GM12878 (cell line): Measurements from ENCODE around the gene LARGE1. TPM values are rescaled to one million over a fixed set of nuclear protein-coding genes. Genes with fewer than 3 reads are reported as not detected.

Source experiments
- ATAC-seq: fragments of 200-7000 bp; cut with Tn5 transposase; 3 replicates; pipeline ENCODE4 v1.9.1; 2020; ENCODE audit warnings: mild to moderate bottlenecking, moderate library complexity
- BruUV-seq: library from RNA; stranded (reverse); fragments of 400-500 nt; replicated peaks from 2 replicates; lab custom pipeline; 2021; lab: Mats Ljungman, UMichigan
- CTCF ChIA-PET: fragments of 300-600 bp; sonication (Branson Sonifier 250); formaldehyde crosslinking; extraction: SDS; loops from one replicate; lab custom pipeline; 2021; ENCODE audit warnings: inconsistent platforms; lab: Yijun Ruan, JAX
- POLR2A ChIA-PET: fragments of 350-600 bp; formaldehyde crosslinking; extraction: SDS; loops from one replicate; lab custom pipeline; 2021; ENCODE audit warnings: inconsistent platforms; lab: Charles Lee
- RAD21 ChIA-PET: fragments of 300-600 bp; sonication (Branson Sonifier 250); formaldehyde crosslinking; loops from one replicate; lab custom pipeline; 2023; ENCODE audit warnings: antibody characterized with exemption; ENCODE audit not compliant: unreplicated experiment; lab: Charles Lee
- SMC1A ChIA-PET: fragments of 300-600 bp; sonication (Branson Sonifier 250); formaldehyde crosslinking; loops from one replicate; lab custom pipeline; 2023; ENCODE audit not compliant: unreplicated experiment, uncharacterized antibody; lab: Charles Lee
- DNase-seq: peaks from one replicate; pipeline ENCODE4 v3.0.0-alpha.2; 2011; ENCODE audit warnings: low read depth, low spot score
- FAIRE-seq: peaks from 3 replicates; lab custom pipeline; 2011; peaks lifted over from hg19 to GRCh38; lab: Jason Lieb, UNC
- H2AFZ ChIP-seq: 2 replicates; pipeline ENCODE4 v1.6.0; 2011; ENCODE audit warnings: low read depth, low read length, control low read depth; ENCODE audit not compliant: control insufficient read depth
- H3K27ac ChIP-seq: 2 replicates; pipeline ENCODE4 v1.5.1; 2011; ENCODE audit warnings: control low read depth; ENCODE audit not compliant: control insufficient read depth, insufficient read depth
- H3K27me3 ChIP-seq, 2 experiments: replicated peaks in 1 of 2; 2 replicates each; pipeline versions ENCODE4 v1.6.0 to v1.6.1; 2011; ENCODE audit warnings: low read length in 1 of 2; ENCODE audit not compliant: control insufficient read depth in 2 of 2, insufficient read depth in 2 of 2
- H3K36me3 ChIP-seq, 2 experiments: 2 replicates each; pipeline ENCODE4 v1.5.1; 2011; ENCODE audit warnings: low read length in 1 of 2; ENCODE audit not compliant: control insufficient read depth in 2 of 2, insufficient read depth in 2 of 2
- H3K4me1 ChIP-seq: 2 replicates; pipeline ENCODE4 v1.6.1; 2011; ENCODE audit warnings: mild to moderate bottlenecking, low read length, moderate library complexity, mixed read lengths; ENCODE audit not compliant: control insufficient read depth, insufficient read depth
- H3K4me2 ChIP-seq: 2 replicates; pipeline ENCODE4 v1.6.0; 2011; ENCODE audit warnings: control low read depth; ENCODE audit not compliant: control insufficient read depth, insufficient read depth
- H3K4me3 ChIP-seq: fragments of 200-600 bp; sonication (generic); 2 replicates; pipeline ENCODE4 v1.5.1; 2016
- H3K79me2 ChIP-seq: 2 replicates; pipeline ENCODE4 v1.6.0; 2011; ENCODE audit warnings: low read length; ENCODE audit not compliant: control insufficient read depth, insufficient read depth
- H3K9ac ChIP-seq: 2 replicates; pipeline ENCODE4 v1.8.0; 2011; ENCODE audit warnings: low read length, control low read depth, mixed read lengths; ENCODE audit not compliant: control insufficient read depth, insufficient read depth
- H3K9me3 ChIP-seq: replicated peaks from 3 replicates; pipeline ENCODE4 v1.5.1; 2011; ENCODE audit warnings: mild to moderate bottlenecking, low read length; ENCODE audit not compliant: control insufficient read depth, insufficient read depth
- H4K20me1 ChIP-seq: 2 replicates; pipeline ENCODE4 v1.6.0; 2011; ENCODE audit not compliant: control insufficient read depth, insufficient read depth
- CBX3 ChIP-seq: fragments of 200-600 bp; sonication (generic); IDR thresholded peaks from 2 replicates; pipeline ENCODE4 v1.6.1; 2016; ENCODE audit warnings: low read depth, borderline replicate concordance
- CHD1 ChIP-seq: IDR thresholded peaks from 2 replicates; pipeline ENCODE4 v1.6.1; 2012; ENCODE audit warnings: low read depth, low read length, improper control_type of control experiment
- EGR1 ChIP-seq, 2 experiments: IDR thresholded peaks; 1 replicate in 1 of 2; 2 replicates in 1 of 2; pipeline ENCODE4 v1.6.1; 2011 to 2012; ENCODE audit warnings: low read depth in 2 of 2, low read length in 2 of 2, borderline replicate concordance in 1 of 2, mild to moderate bottlenecking in 1 of 2, moderate library complexity in 1 of 2
- EP300 ChIP-seq, 2 experiments: fragments of 150-350 bp in 1 of 2; IDR thresholded peaks; 2 replicates each; pipeline ENCODE4 v1.6.1; 2011 to 2012; ENCODE audit warnings: low read depth in 2 of 2, low read length in 2 of 2, borderline replicate concordance in 1 of 2, improper control_type of control experiment in 1 of 2, inconsistent platforms in 1 of 2; ENCODE audit not compliant: control insufficient read depth in 1 of 2
- IKZF2 ChIP-seq, 2 experiments: fragments of 450-650 bp; IDR thresholded peaks; 2 replicates each; pipeline ENCODE4 v1.6.1; 2017; ENCODE audit warnings: mild to moderate bottlenecking in 2 of 2, moderate library complexity in 2 of 2
- NR2F1 ChIP-seq: fragments of 450-650 bp; conservative IDR thresholded peaks from 2 replicates; pipeline ENCODE4 v1.6.1; 2017; ENCODE audit warnings: mild to moderate bottlenecking
- TARDBP ChIP-seq: IDR thresholded peaks from 2 replicates; pipeline ENCODE4 v1.6.1; 2016; ENCODE audit warnings: borderline replicate concordance
- WGBS: methylation state at CpG from one replicate; pipeline ENCODE4 v1.1.6; 2016; ENCODE audit warnings: low lambda C conversion rate; ENCODE audit not compliant: insufficient replicate concordance, insufficient coverage; ENCODE audit errors: missing lambda C conversion rate; 5-methylcytosine and 5-hydroxymethylcytosine counted together
- in situ Hi-C: fragments of 300-500 bp; cut with MboI; formaldehyde crosslinking; loops from 9 replicates; pipeline ENCODE4 v1.14.3; 2018; ENCODE audit warnings: mixed read lengths
- intact Hi-C: fragments of 100-400 bp; cut with micrococcal nuclease; formaldehyde crosslinking; loops from one replicate; pipeline ENCODE4 v1.14.2; 2022; ENCODE audit not compliant: unreplicated experiment
- polyA plus RNA-seq, 11 experiments: library from polyadenylated mRNA; depleted of rRNA in 4 of 11; unstranded in 6 of 11; stranded (reverse) in 5 of 11; fragments of >200 nt; fragmentation: Nextera tagmentation in 4 of 11; fragmentation: Illumina TruSeq in 1 of 11; extraction: Ambion mirVana in 4 of 11; extraction: Trizol in 1 of 11; gene quantifications; 1 replicate in 1 of 11; 2 replicates in 10 of 11; pipeline versions ENCODE4 v1.2.1 to v1.2.3, GENCODE V29; 2011 to 2016; ENCODE audit warnings: inconsistent platforms in 2 of 11, missing spikeins in 2 of 11, low read depth in 1 of 11
- total RNA-seq, 4 experiments: library from RNA; depleted of rRNA in 3 of 4; stranded (reverse); fragments of >200 nt in 3 of 4; fragmentation: Illumina TruSeq in 1 of 4; extraction: Trizol in 1 of 4; gene quantifications; 2 replicates each; pipeline versions ENCODE4 v1.2.1 to v1.2.3, GENCODE V29; 2013 to 2021
- TF ChIP-seq, protein P1 (sequence below): fragments of 450-650 bp; formaldehyde crosslinking; IDR thresholded peaks from 2 replicates; pipeline ENCODE4 v1.5.0; 2022; ENCODE audit warnings: mild to moderate bottlenecking, missing genetic modification characterization
- TF ChIP-seq, protein P2 (sequence below): IDR thresholded peaks from 2 replicates; pipeline ENCODE4 v1.6.1; 2011; ENCODE audit warnings: borderline replicate concordance, low read depth, mild to moderate bottlenecking, moderate library complexity, mixed read lengths, low read length; ENCODE audit not compliant: insufficient read depth; ENCODE audit errors: extremely low read length
- TF ChIP-seq, protein P3 (sequence below): IDR thresholded peaks from 2 replicates; pipeline ENCODE4 v1.6.1; 2012; ENCODE audit warnings: low read depth, low read length, improper control_type of control experiment
- TF ChIP-seq, protein P4 (sequence below): fragments of 150-350 bp; IDR thresholded peaks from 2 replicates; pipeline ENCODE4 v1.6.1; 2014; ENCODE audit warnings: mild to moderate bottlenecking, low read depth, low read length

Gene LARGE1
- total and polyA plus RNA-seq, 10 of the 15 experiments (the other 5 are each of a cell fraction or from before 2014, with no cell fraction given): 3.2 to 41.4 (median 17.3) TPM

DNA sequence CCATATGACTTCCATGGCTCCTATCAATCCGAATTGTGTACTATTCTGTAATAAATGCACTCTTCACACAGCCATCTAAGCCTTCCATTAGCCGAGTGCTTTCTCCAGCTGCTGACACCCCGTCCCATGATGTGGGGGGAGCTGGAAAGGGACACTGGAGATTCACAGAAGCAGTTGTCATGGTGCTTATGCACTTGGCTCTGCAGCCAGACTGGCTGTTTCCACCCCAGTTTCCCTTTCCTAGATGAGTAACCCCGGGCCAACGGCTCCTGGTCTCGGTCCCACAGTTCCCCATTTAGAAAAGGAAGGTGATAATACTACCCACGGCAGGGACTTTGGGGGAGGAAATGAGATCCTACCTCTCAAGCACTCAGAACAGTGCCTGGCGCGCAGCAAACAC, 617.2 kb downstream of the LARGE1 start:
- BruUV-seq: no TSS peak
- POLR2A ChIA-PET: no interaction called here

More for the DNA sequence above, 617.2 kb downstream of the LARGE1 start:
- Histone ChIP-seq H3K4me1 (peaks cover 47% of the 10 kb centered on the region), H3K36me3 (peaks cover 0 to 3% of the 10 kb centered on the region in 2 experiments; a peak in 1 of 4 replicates), H3K9me3 (no peaks in the 10 kb centered on the region), H3K4me2 (no peak overlapping the region), H3K27ac (no peak overlapping the region), H2AFZ (no peak overlapping the region), H3K79me2 (no peaks in the 10 kb centered on the region), H4K20me1 (no peaks in the 10 kb centered on the region), H3K27me3 (no peaks in the 10 kb centered on the region), H3K4me3 (no peak overlapping the region), H3K9ac (no peak overlapping the region)
- intact Hi-C loops: loop anchor here (2.0 to 10.0 kb wide), 4 partner anchors 84 to 1112 kb away; no protein-coding TSS in a partner anchor
- in situ Hi-C loops: loop anchor here (5.0 to 10.0 kb wide), 4 partner anchors 214 to 1842 kb away; no protein-coding TSS in a partner anchor
- ChIA-PET CTCF (interaction anchor here (0.8 to 9.9 kb wide), 21 partner anchors 8 to 808 kb away, joined by 3 to 157 read pairs (median 7); no protein-coding TSS in a partner anchor), RAD21 (interaction anchor here (1.0 to 6.4 kb wide), 11 partner anchors 23 to 1721 kb away, joined by 3 to 167 read pairs (median 5); no protein-coding TSS in a partner anchor), SMC1A (interaction anchor here (0.7 to 7.5 kb wide), 21 partner anchors 11 to 1720 kb away, joined by 3 to 156 read pairs (median 4); no protein-coding TSS in a partner anchor)
- no peak for FAIRE-seq
- WGBS: 70% methylated on average over 9 of the region's 9 CpGs
- no peak for ATAC-seq
- DNase-seq: no peak
- no peak for TF ChIP-seq IKZF2 (IDR thresholded peaks at IDR 0.05)
- TF ChIP-seq CBX3: no peak
- no peak for TF ChIP-seq EP300 (IDR thresholded peaks at IDR 0.05; ENCODE audit: borderline replicate concordance in 1 of 2, control insufficient read depth in 1 of 2, low read depth in 2 of 2, low read length in 2 of 2)
- TF ChIP-seq, protein P1, sequence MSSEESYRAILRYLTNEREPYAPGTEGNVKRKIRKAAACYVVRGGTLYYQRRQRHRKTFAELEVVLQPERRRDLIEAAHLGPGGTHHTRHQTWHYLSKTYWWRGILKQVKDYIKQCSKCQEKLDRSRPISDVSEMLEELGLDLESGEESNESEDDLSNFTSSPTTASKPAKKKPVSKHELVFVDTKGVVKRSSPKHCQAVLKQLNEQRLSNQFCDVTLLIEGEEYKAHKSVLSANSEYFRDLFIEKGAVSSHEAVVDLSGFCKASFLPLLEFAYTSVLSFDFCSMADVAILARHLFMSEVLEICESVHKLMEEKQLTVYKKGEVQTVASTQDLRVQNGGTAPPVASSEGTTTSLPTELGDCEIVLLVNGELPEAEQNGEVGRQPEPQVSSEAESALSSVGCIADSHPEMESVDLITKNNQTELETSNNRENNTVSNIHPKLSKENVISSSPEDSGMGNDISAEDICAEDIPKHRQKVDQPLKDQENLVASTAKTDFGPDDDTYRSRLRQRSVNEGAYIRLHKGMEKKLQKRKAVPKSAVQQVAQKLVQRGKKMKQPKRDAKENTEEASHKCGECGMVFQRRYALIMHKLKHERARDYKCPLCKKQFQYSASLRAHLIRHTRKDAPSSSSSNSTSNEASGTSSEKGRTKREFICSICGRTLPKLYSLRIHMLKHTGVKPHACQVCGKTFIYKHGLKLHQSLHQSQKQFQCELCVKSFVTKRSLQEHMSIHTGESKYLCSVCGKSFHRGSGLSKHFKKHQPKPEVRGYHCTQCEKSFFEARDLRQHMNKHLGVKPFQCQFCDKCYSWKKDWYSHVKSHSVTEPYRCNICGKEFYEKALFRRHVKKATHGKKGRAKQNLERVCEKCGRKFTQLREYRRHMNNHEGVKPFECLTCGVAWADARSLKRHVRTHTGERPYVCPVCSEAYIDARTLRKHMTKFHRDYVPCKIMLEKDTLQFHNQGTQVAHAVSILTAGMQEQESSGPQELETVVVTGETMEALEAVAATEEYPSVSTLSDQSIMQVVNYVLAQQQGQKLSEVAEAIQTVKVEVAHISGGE (CRISPR knock-in tag): no peak
- TF ChIP-seq NR2F1: no peak
- TF ChIP-seq, protein P2, sequence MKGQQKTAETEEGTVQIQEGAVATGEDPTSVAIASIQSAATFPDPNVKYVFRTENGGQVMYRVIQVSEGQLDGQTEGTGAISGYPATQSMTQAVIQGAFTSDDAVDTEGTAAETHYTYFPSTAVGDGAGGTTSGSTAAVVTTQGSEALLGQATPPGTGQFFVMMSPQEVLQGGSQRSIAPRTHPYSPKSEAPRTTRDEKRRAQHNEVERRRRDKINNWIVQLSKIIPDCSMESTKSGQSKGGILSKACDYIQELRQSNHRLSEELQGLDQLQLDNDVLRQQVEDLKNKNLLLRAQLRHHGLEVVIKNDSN: no peak
- TF ChIP-seq CHD1: no peak
- TF ChIP-seq, protein P3, sequence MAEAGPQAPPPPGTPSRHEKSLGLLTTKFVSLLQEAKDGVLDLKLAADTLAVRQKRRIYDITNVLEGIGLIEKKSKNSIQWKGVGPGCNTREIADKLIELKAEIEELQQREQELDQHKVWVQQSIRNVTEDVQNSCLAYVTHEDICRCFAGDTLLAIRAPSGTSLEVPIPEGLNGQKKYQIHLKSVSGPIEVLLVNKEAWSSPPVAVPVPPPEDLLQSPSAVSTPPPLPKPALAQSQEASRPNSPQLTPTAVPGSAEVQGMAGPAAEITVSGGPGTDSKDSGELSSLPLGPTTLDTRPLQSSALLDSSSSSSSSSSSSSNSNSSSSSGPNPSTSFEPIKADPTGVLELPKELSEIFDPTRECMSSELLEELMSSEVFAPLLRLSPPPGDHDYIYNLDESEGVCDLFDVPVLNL: no peak
- no peak for TF ChIP-seq TARDBP
- TF ChIP-seq EGR1 (IDR thresholded peaks at IDR 0.05; ENCODE audit: borderline replicate concordance in 1 of 2, low read depth in 2 of 2, low read length in 2 of 2): no peak
- TF ChIP-seq, protein P4, sequence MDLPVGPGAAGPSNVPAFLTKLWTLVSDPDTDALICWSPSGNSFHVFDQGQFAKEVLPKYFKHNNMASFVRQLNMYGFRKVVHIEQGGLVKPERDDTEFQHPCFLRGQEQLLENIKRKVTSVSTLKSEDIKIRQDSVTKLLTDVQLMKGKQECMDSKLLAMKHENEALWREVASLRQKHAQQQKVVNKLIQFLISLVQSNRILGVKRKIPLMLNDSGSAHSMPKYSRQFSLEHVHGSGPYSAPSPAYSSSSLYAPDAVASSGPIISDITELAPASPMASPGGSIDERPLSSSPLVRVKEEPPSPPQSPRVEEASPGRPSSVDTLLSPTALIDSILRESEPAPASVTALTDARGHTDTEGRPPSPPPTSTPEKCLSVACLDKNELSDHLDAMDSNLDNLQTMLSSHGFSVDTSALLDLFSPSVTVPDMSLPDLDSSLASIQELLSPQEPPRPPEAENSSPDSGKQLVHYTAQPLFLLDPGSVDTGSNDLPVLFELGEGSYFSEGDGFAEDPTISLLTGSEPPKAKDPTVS: no peak
